ENCODE data around the gene NLGN4Y.

NLGN4Y gene

DNA sequence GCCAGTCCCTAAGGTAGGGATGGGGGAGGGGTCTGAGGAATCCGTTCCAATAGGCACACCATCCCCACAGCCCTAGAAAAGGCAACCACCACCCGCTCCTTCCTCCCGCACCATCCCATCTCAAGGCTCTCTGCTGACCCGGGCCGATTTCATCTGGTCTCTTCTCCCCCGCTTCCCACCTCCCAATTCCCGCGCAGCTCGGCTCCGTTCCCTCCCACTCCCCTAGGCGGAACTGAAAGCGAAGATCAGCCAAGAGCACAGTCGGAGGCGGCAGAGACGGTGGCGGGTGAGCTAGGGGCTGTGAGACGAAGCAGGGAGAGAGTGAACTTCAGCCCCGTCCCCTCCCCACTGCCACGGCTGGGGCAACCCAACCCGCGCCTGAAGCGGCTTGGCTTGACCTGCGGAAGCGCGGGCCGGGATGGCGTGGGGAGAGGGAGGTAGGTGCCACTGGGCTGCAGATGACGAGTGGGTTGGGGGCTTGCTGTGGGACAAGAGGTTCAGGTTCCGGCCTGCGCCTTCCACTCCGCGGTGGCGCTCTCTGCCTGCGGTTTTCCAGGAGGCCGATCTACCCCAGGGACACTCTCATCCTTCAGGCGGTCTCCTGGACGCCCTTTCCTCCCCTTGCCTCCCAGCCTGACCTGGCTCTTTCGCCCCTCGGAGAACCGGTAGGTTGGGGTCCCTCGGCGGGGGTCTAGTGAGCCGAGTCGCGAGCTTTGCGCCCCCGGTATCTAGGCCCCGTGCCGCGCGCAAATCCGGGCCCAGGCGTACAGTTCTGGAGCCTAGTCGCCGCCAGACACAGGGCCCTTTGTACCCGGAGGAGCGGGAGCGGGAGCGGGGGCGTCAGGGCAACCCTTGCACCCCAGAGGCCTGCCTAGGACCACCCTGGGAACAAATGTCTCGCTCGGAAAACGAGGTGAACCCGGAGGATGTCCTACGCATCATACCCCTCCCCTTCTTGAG lies at the start of gene NLGN4Y:
Gene NLGN4Y, plus strand, starts transcription at position 258 of the 960 bp plus-strand sequence. CDS start 97,591 bp downstream, outside the sequence.
- H3K4me3 Mint-ChIP-seq = peak within 1 kb of the TSS; percentile 69
- H3K4me1 Mint-ChIP-seq = peaks cover 8% of the 10 kb centered on the region
- peak; percentile 55 for ATAC-seq
- H3K27ac Mint-ChIP-seq = peak within 1 kb of the TSS; percentile 86
- H3K36me3 Mint-ChIP-seq = no peaks in the 10 kb centered on the region
- H3K9me3 Mint-ChIP-seq = no peaks in the 10 kb centered on the region
- peak; percentile 3 to 61 for DNase-seq (ENCODE audit: low spot score in 2 of 2)

GRCh38 chrY:14485935-14486334 lies 38.4 kb upstream of the NLGN4Y start:
- ATAC-seq (no peak), DNase-seq (ENCODE audit: low spot score in 2 of 2) (no peak)
- H3K9me3 Mint-ChIP-seq = no peaks in the 10 kb centered on the region
- H3K27ac Mint-ChIP-seq = no peak overlapping the region
- no peaks in the 10 kb centered on the region for H3K36me3 Mint-ChIP-seq
- H3K4me3 Mint-ChIP-seq = no peak overlapping the region
- no peaks in the 10 kb centered on the region for H3K4me1 Mint-ChIP-seq

DNA sequence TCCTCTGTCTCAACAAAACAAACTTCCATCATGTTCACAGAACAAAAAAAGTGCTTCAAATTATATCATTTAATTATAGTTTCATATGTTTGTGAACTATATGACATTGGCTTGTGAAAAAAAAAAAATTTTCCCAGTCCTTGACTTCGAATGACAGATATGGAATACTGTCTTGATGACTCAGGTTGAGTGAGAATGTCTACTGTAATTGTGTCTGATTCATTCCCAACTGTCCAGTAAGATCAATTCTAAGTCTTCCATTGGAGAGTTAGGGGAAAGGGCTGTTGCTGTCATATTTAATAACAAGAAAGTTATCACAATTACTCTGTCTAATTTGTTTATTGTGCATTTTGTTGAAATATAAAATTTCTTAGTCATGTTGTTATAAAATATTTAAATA lies 34.1 kb upstream of the NLGN4Y start:
- H3K27ac Mint-ChIP-seq = no peak overlapping the region
- no peaks in the 10 kb centered on the region for H3K36me3 Mint-ChIP-seq
- no peak overlapping the region for H3K4me3 Mint-ChIP-seq
- H3K4me1 Mint-ChIP-seq = no peaks in the 10 kb centered on the region
- ATAC-seq (no peak), DNase-seq (ENCODE audit: low spot score in 2 of 2) (no peak)
- H3K9me3 Mint-ChIP-seq = no peaks in the 10 kb centered on the region

- Mint-ChIP-seq H3K27ac (no peak overlapping the region), H3K4me1 (no peaks in the 10 kb centered on the region), H3K9me3 (no peaks in the 10 kb centered on the region), H3K4me3 (no peak overlapping the region), H3K36me3 (no peaks in the 10 kb centered on the region)
- ATAC-seq (no peak), DNase-seq (ENCODE audit: low spot score in 2 of 2) (no peak)
Measured at GRCh38 chrY:14498071-14498470, 26.3 kb upstream of the NLGN4Y start.

DNA sequence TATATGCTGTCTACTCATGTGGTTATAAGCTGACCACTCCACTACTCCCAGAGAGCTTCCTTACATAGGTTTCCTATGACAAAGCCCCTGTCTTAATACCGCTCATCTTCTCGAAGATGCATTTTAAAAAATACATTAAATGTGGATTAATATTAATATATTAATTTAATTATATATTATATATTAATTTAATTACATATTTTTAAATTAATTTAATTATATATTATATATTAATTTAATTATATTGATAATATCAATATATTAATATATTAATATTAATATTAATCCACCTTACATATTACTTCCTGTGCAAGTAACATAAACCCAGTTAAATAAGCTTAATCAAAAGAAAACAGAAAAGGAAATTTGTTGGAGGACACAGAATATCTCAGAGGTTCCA lies 19.7 kb upstream of the NLGN4Y start:
- H3K36me3 Mint-ChIP-seq = no peaks in the 10 kb centered on the region
- no peak overlapping the region for H3K4me3 Mint-ChIP-seq
- H3K4me1 Mint-ChIP-seq = no peaks in the 10 kb centered on the region
- ATAC-seq (no peak), DNase-seq (ENCODE audit: low spot score in 2 of 2) (no peak)
- no peaks in the 10 kb centered on the region for H3K9me3 Mint-ChIP-seq
- H3K27ac Mint-ChIP-seq = no peak overlapping the region

GRCh38 chrY:14522379-14522950 lies 1.9 kb upstream of the NLGN4Y start:
- peaks cover 8% of the 10 kb centered on the region for H3K4me1 Mint-ChIP-seq
- no peak overlapping the region for H3K27ac Mint-ChIP-seq
- no peaks in the 10 kb centered on the region for H3K9me3 Mint-ChIP-seq
- no peak for DNase-seq (ENCODE audit: low spot score in 2 of 2)
- H3K36me3 Mint-ChIP-seq = no peaks in the 10 kb centered on the region
- no peak overlapping the region for H3K4me3 Mint-ChIP-seq
- ATAC-seq = no peak

DNA sequence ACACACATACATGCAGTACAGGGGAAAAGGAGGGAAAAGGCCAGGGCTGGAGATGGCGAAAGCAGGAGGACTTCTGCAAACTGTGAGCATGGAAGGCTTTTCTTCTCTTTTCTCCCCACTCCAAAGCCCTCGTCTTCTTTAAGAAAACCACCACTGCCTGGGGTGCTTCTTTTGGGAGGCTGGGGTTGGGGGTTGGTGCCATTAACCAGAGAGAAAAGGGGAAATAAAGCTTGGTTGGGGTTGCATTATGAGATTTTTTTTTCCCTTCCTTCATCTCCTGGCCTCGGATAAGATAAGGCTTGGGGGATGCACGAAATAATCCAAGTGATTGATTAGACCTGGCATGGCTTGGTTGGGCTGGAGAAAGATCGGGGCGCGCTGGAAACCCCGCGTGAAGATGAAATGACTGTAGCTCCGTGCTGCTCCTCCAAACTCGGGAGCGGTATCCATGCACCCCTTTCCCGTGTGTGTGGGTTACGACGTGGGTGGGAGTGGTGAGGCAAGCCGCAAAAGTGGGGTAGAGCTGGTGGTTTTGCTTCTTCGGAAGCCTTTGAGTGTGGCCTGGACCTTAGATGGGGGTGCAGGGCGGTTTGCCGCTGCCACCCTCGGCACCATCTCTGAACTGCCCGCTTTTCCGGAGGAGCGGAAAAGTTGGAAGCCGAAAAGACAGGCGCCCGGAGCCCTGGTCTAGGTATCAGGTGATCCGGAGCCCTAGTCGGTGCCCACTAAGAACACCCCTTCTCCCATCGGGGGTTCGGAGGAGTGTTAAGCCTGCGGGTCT lies 648 bp upstream of the NLGN4Y start:
- ATAC-seq = peak; percentile 16
- Mint-ChIP-seq H3K36me3 (no peaks in the 10 kb centered on the region), H3K4me1 (peaks cover 8% of the 10 kb centered on the region), H3K9me3 (no peaks in the 10 kb centered on the region), H3K27ac (peak overlapping the region; percentile 86), H3K4me3 (peak overlapping the region; percentile 69)
- peak in 1 of 2 donors; percentile 57 for DNase-seq (ENCODE audit: low spot score in 2 of 2)

- ATAC-seq (no peak), DNase-seq (ENCODE audit: low spot score in 2 of 2) (peak in 1 of 2 donors; percentile 55)
- Mint-ChIP-seq H3K27ac (peak overlapping the region; percentile 86), H3K9me3 (no peaks in the 10 kb centered on the region), H3K4me1 (peaks cover 8% of the 10 kb centered on the region), H3K4me3 (peak overlapping the region; percentile 69), H3K36me3 (no peaks in the 10 kb centered on the region)
Measured at GRCh38 chrY:14525315-14525714, 986 bp downstream of the NLGN4Y start.

DNA sequence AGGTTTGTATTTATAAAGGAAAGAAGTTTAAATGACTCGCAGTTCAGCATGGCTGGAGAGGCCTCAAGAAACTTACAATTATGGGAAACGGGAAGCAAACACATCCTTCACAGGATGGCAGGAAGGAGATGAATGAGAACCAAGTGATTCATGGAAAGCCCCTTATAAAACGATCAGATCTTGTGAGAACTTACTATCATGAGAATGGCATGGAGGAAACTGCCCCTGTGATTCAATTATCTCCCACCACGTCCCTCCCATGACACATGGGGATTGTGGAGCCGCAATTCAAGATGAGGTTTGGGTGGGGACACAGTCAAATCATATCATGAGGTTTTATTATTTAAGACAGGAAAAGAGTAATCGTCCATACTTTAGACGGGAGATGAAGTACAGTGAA lies 4.0 kb downstream of the NLGN4Y start:
- DNase-seq (ENCODE audit: low spot score in 2 of 2) = no peak
- Mint-ChIP-seq H3K4me3 (no peak overlapping the region), H3K36me3 (no peaks in the 10 kb centered on the region), H3K4me1 (peaks cover 6% of the 10 kb centered on the region), H3K9me3 (no peaks in the 10 kb centered on the region), H3K27ac (no peak overlapping the region)
- no peak for ATAC-seq

- Mint-ChIP-seq H3K27ac (no peak overlapping the region), H3K9me3 (peaks cover 3% of the 10 kb centered on the region), H3K4me1 (no peaks in the 10 kb centered on the region), H3K36me3 (no peaks in the 10 kb centered on the region), H3K4me3 (no peak overlapping the region)
- ATAC-seq (no peak), DNase-seq (ENCODE audit: low spot score in 2 of 2) (no peak)
Measured at GRCh38 chrY:14536703-14537102, 12.4 kb downstream of the NLGN4Y start.

DNA sequence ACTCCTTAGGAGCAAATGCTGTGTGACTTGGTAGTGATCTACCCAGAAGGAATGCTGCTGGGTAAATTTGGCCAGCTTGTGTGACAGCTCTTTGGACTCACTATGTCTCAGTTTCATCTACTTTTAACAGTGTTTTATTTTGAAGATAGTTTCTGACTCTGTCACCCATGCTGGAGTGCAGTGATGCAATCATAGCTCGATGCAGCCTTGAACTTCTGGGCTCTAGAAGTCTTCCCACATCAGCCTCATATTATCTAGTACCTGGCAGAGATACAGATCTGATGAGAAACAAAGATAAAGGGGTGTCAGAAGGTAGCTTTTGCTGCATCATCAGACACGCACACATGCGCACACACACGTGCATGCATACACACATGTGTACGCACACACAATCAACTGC lies 19.2 kb downstream of the NLGN4Y start:
- DNase-seq (ENCODE audit: low spot score in 2 of 2) (no peak), ATAC-seq (no peak)
- H3K27ac Mint-ChIP-seq = no peak overlapping the region
- peaks cover 6% of the 10 kb centered on the region for H3K9me3 Mint-ChIP-seq
- no peaks in the 10 kb centered on the region for H3K36me3 Mint-ChIP-seq
- no peak overlapping the region for H3K4me3 Mint-ChIP-seq
- no peaks in the 10 kb centered on the region for H3K4me1 Mint-ChIP-seq

DNA sequence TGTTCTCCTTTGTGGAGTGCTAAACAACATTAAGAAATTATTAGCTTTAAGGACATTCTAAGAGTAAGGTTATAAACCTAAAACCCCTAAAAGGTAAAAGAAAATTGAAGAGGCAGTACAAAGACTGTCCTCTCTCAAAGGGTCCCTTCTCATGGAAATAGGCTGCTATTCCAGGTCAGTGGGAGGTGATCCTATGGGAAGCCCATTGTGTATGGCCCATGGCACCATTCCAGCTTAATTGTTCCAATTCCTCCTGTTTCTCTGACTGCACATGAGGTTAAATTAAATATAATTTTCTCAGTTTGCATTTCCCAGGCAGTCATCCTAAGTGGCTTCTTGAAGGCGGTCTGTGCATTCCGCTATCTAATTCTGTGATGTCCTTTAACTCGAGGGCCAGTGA lies 57.0 kb downstream of the NLGN4Y start:
- no peaks in the 10 kb centered on the region for H3K4me1 Mint-ChIP-seq
- H3K27ac Mint-ChIP-seq = no peak overlapping the region
- ATAC-seq = no peak
- H3K9me3 Mint-ChIP-seq = no peaks in the 10 kb centered on the region
- DNase-seq (ENCODE audit: low spot score in 2 of 2) = no peak
- H3K4me3 Mint-ChIP-seq = no peak overlapping the region
- no peaks in the 10 kb centered on the region for H3K36me3 Mint-ChIP-seq

DNA sequence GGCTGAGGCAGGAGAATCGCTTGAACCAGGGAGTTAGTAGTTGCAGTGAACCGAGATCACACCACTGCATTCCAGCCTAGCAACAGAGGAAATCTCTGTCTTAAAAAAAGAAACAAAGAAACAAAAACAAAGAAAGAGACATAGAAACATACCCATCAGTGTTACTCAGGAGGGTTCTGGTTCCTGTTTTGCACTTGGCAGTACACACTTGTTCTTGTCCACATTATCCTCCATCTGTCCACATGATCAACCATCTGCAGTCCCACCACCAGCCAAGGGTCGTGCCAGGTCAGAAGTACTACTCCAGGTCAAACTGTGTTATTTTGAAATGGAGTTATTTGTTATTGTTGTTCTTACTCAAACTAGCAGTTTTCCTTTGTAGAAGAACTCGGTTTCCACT lies 62.4 kb downstream of the NLGN4Y start:
- DNase-seq (ENCODE audit: low spot score in 2 of 2) (no peak), ATAC-seq (no peak)
- Mint-ChIP-seq H3K4me1 (no peaks in the 10 kb centered on the region), H3K27ac (no peak overlapping the region), H3K36me3 (no peaks in the 10 kb centered on the region), H3K9me3 (no peaks in the 10 kb centered on the region), H3K4me3 (no peak overlapping the region)

DNA sequence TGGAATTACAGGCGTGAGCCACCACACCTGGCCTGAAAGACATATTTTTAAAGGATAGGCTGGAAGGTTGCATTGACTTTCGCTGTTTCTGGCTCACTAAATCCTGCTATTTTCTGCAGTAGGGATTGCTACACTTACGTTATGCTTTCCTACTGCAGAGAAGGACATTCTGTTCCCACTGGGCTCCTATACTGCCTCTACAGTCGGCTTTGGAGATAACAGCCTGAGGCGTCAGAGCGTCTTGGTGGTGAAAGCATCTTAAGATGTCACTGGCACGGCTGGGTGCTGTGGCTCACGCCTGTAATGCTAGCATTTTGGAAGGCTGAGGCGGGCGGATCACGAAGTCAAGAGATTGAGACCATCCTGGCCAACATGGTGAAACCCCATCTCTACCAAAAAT lies 77.0 kb downstream of the NLGN4Y start:
- H3K27ac Mint-ChIP-seq = no peak overlapping the region
- H3K9me3 Mint-ChIP-seq = no peaks in the 10 kb centered on the region
- H3K4me3 Mint-ChIP-seq = no peak overlapping the region
- DNase-seq (ENCODE audit: low spot score in 2 of 2) (no peak), ATAC-seq (no peak)
- no peaks in the 10 kb centered on the region for H3K36me3 Mint-ChIP-seq
- no peaks in the 10 kb centered on the region for H3K4me1 Mint-ChIP-seq

- no peaks in the 10 kb centered on the region for H3K36me3 Mint-ChIP-seq
- H3K4me3 Mint-ChIP-seq = no peak overlapping the region
- no peaks in the 10 kb centered on the region for H3K9me3 Mint-ChIP-seq
- H3K4me1 Mint-ChIP-seq = no peaks in the 10 kb centered on the region
- ATAC-seq = no peak
- no peak overlapping the region for H3K27ac Mint-ChIP-seq
- no peak for DNase-seq (ENCODE audit: low spot score in 2 of 2)
Measured at GRCh38 chrY:14617625-14618024, 93.3 kb downstream of the NLGN4Y start.
